GM12878 (cell line): ENCODE results near the gene C15orf62. TPM values are rescaled to one million over a fixed set of nuclear protein-coding genes. Genes with fewer than 3 reads are reported as not detected.

Experiments
- ATAC-seq: fragments of 200-7000 bp; cut with Tn5 transposase; 3 replicates; pipeline ENCODE4 v1.9.1; 2020; ENCODE audit warnings: mild to moderate bottlenecking, moderate library complexity
- BruUV-seq: library from RNA; stranded (reverse); fragments of 400-500 nt; replicated peaks from 2 replicates; lab custom pipeline; 2021; lab: Mats Ljungman, UMichigan
- CTCF ChIA-PET: fragments of 300-600 bp; sonication (Branson Sonifier 250); formaldehyde crosslinking; extraction: SDS; loops from one replicate; lab custom pipeline; 2021; ENCODE audit warnings: inconsistent platforms; lab: Yijun Ruan, JAX
- POLR2A ChIA-PET: fragments of 350-600 bp; formaldehyde crosslinking; extraction: SDS; loops from one replicate; lab custom pipeline; 2021; ENCODE audit warnings: inconsistent platforms; lab: Charles Lee
- RAD21 ChIA-PET: fragments of 300-600 bp; sonication (Branson Sonifier 250); formaldehyde crosslinking; loops from one replicate; lab custom pipeline; 2023; ENCODE audit warnings: antibody characterized with exemption; ENCODE audit not compliant: unreplicated experiment; lab: Charles Lee
- SMC1A ChIA-PET: fragments of 300-600 bp; sonication (Branson Sonifier 250); formaldehyde crosslinking; loops from one replicate; lab custom pipeline; 2023; ENCODE audit not compliant: unreplicated experiment, uncharacterized antibody; lab: Charles Lee
- DNase-seq: peaks from one replicate; pipeline ENCODE4 v3.0.0-alpha.2; 2011; ENCODE audit warnings: low read depth, low spot score
- FAIRE-seq: peaks from 3 replicates; lab custom pipeline; 2011; peaks lifted over from hg19 to GRCh38; lab: Jason Lieb, UNC
- H2AFZ ChIP-seq: 2 replicates; pipeline ENCODE4 v1.6.0; 2011; ENCODE audit warnings: low read depth, low read length, control low read depth; ENCODE audit not compliant: control insufficient read depth
- H3K27ac ChIP-seq: 2 replicates; pipeline ENCODE4 v1.5.1; 2011; ENCODE audit warnings: control low read depth; ENCODE audit not compliant: control insufficient read depth, insufficient read depth
- H3K27me3 ChIP-seq, 2 experiments: replicated peaks in 1 of 2; 2 replicates each; pipeline versions ENCODE4 v1.6.0 to v1.6.1; 2011; ENCODE audit warnings: low read length in 1 of 2; ENCODE audit not compliant: control insufficient read depth in 2 of 2, insufficient read depth in 2 of 2
- H3K36me3 ChIP-seq, 2 experiments: 2 replicates each; pipeline ENCODE4 v1.5.1; 2011; ENCODE audit warnings: low read length in 1 of 2; ENCODE audit not compliant: control insufficient read depth in 2 of 2, insufficient read depth in 2 of 2
- H3K4me1 ChIP-seq: 2 replicates; pipeline ENCODE4 v1.6.1; 2011; ENCODE audit warnings: mild to moderate bottlenecking, low read length, moderate library complexity, mixed read lengths; ENCODE audit not compliant: control insufficient read depth, insufficient read depth
- H3K4me2 ChIP-seq: 2 replicates; pipeline ENCODE4 v1.6.0; 2011; ENCODE audit warnings: control low read depth; ENCODE audit not compliant: control insufficient read depth, insufficient read depth
- H3K4me3 ChIP-seq: fragments of 200-600 bp; sonication (generic); 2 replicates; pipeline ENCODE4 v1.5.1; 2016
- H3K79me2 ChIP-seq: 2 replicates; pipeline ENCODE4 v1.6.0; 2011; ENCODE audit warnings: low read length; ENCODE audit not compliant: control insufficient read depth, insufficient read depth
- H3K9ac ChIP-seq: 2 replicates; pipeline ENCODE4 v1.8.0; 2011; ENCODE audit warnings: low read length, control low read depth, mixed read lengths; ENCODE audit not compliant: control insufficient read depth, insufficient read depth
- H3K9me3 ChIP-seq: replicated peaks from 3 replicates; pipeline ENCODE4 v1.5.1; 2011; ENCODE audit warnings: mild to moderate bottlenecking, low read length; ENCODE audit not compliant: control insufficient read depth, insufficient read depth
- H4K20me1 ChIP-seq: 2 replicates; pipeline ENCODE4 v1.6.0; 2011; ENCODE audit not compliant: control insufficient read depth, insufficient read depth
- ATF7 ChIP-seq: fragments of 450-650 bp; IDR thresholded peaks from 2 replicates; pipeline ENCODE4 v1.6.1; 2016; ENCODE audit warnings: low read depth, mild to moderate bottlenecking
- BMI1 ChIP-seq: fragments of 450-650 bp; IDR thresholded peaks from 2 replicates; pipeline ENCODE4 v1.6.1; 2016; ENCODE audit warnings: mild to moderate bottlenecking, moderate library complexity, borderline replicate concordance
- CEBPZ ChIP-seq: fragments of 150-350 bp; IDR thresholded peaks from 2 replicates; pipeline ENCODE4 v1.6.1; 2016; ENCODE audit warnings: low read depth, low read length
- CHD2 ChIP-seq: IDR thresholded peaks from 2 replicates; pipeline ENCODE4 v1.6.1; 2011; ENCODE audit warnings: low read depth, low read length, improper control_type of control experiment, borderline replicate concordance
- EED ChIP-seq: sonication (generic); IDR thresholded peaks from 2 replicates; pipeline ENCODE4 v1.6.1; 2016; ENCODE audit warnings: antibody characterized with exemption, low read depth
- EGR1 ChIP-seq, 2 experiments: IDR thresholded peaks; 1 replicate in 1 of 2; 2 replicates in 1 of 2; pipeline ENCODE4 v1.6.1; 2011 to 2012; ENCODE audit warnings: low read depth in 2 of 2, low read length in 2 of 2, borderline replicate concordance in 1 of 2, mild to moderate bottlenecking in 1 of 2, moderate library complexity in 1 of 2
- GABPA ChIP-seq: IDR thresholded peaks from 2 replicates; pipeline ENCODE4 v1.6.1; 2014; ENCODE audit warnings: antibody characterized with exemption, low read depth, mild to moderate bottlenecking, inconsistent platforms
- IKZF1 ChIP-seq: fragments of 450-650 bp; conservative IDR thresholded peaks from 2 replicates; pipeline ENCODE4 v1.6.1; 2017; ENCODE audit warnings: antibody characterized with exemption, mild to moderate bottlenecking
- MEF2A ChIP-seq: IDR thresholded peaks from 2 replicates; pipeline ENCODE4 v1.6.1; 2011; ENCODE audit warnings: low read depth, mild to moderate bottlenecking, low read length, moderate library complexity; ENCODE audit not compliant: insufficient read depth
- NFYA ChIP-seq: IDR thresholded peaks from 2 replicates; pipeline ENCODE4 v1.6.1; 2011; ENCODE audit warnings: low read depth, mild to moderate bottlenecking, low read length, improper control_type of control experiment, borderline replicate concordance
- POLR2A ChIP-seq: IDR thresholded peaks from 2 replicates; pipeline ENCODE4 v1.6.1; 2011; ENCODE audit warnings: low read depth, mild to moderate bottlenecking, low read length
- RB1 ChIP-seq: fragments of 450-650 bp; formaldehyde crosslinking; IDR thresholded peaks from 2 replicates; pipeline ENCODE4 v1.6.1; 2017; ENCODE audit warnings: mild to moderate bottlenecking, borderline replicate concordance
- RUNX3 ChIP-seq: IDR thresholded peaks from 2 replicates; pipeline ENCODE4 v1.6.1; 2012; ENCODE audit warnings: low read length, inconsistent platforms
- SPI1 ChIP-seq: IDR thresholded peaks from 2 replicates; pipeline ENCODE4 v1.6.1; 2011; ENCODE audit warnings: low read depth, mild to moderate bottlenecking, low read length, moderate library complexity, borderline replicate concordance; ENCODE audit not compliant: insufficient read depth
- TARDBP ChIP-seq: IDR thresholded peaks from 2 replicates; pipeline ENCODE4 v1.6.1; 2016; ENCODE audit warnings: borderline replicate concordance
- ZNF207 ChIP-seq: fragments of 450-650 bp; IDR thresholded peaks from 2 replicates; pipeline ENCODE4 v1.6.1; 2014; ENCODE audit warnings: antibody characterized with exemption, mild to moderate bottlenecking, borderline replicate concordance
- ZNF274 ChIP-seq: IDR thresholded peaks from one replicate; pipeline ENCODE4 v1.8.0; 2011; ENCODE audit not compliant: insufficient read length, insufficient read depth
- WGBS: methylation state at CpG from one replicate; pipeline ENCODE4 v1.1.6; 2016; ENCODE audit warnings: low lambda C conversion rate; ENCODE audit not compliant: insufficient replicate concordance, insufficient coverage; ENCODE audit errors: missing lambda C conversion rate; 5-methylcytosine and 5-hydroxymethylcytosine counted together
- in situ Hi-C: fragments of 300-500 bp; cut with MboI; formaldehyde crosslinking; loops from 9 replicates; pipeline ENCODE4 v1.14.3; 2018; ENCODE audit warnings: mixed read lengths
- intact Hi-C: fragments of 100-400 bp; cut with micrococcal nuclease; formaldehyde crosslinking; loops from one replicate; pipeline ENCODE4 v1.14.2; 2022; ENCODE audit not compliant: unreplicated experiment
- polyA plus RNA-seq, 11 experiments: library from polyadenylated mRNA; depleted of rRNA in 4 of 11; unstranded in 6 of 11; stranded (reverse) in 5 of 11; fragments of >200 nt; fragmentation: Nextera tagmentation in 4 of 11; fragmentation: Illumina TruSeq in 1 of 11; extraction: Ambion mirVana in 4 of 11; extraction: Trizol in 1 of 11; gene quantifications; 1 replicate in 1 of 11; 2 replicates in 10 of 11; pipeline versions ENCODE4 v1.2.1 to v1.2.3, GENCODE V29; 2011 to 2016; ENCODE audit warnings: inconsistent platforms in 2 of 11, missing spikeins in 2 of 11, low read depth in 1 of 11
- total RNA-seq, 4 experiments: library from RNA; depleted of rRNA in 3 of 4; stranded (reverse); fragments of >200 nt in 3 of 4; fragmentation: Illumina TruSeq in 1 of 4; extraction: Trizol in 1 of 4; gene quantifications; 2 replicates each; pipeline versions ENCODE4 v1.2.1 to v1.2.3, GENCODE V29; 2013 to 2021
- TF ChIP-seq, protein P1 (sequence below): fragments of 450-650 bp; IDR thresholded peaks from 2 replicates; pipeline ENCODE4 v1.6.1; 2017; ENCODE audit warnings: mild to moderate bottlenecking, low read depth, inconsistent platforms; ENCODE audit not compliant: poor library complexity, severe bottlenecking

Gene C15orf62
- total and polyA plus RNA-seq, 10 of the 15 experiments (the other 5 are each of a cell fraction or from before 2014, with no cell fraction given), result 0.06 to 0.68 (median 0.40) TPM; not detected in 1

DNA sequence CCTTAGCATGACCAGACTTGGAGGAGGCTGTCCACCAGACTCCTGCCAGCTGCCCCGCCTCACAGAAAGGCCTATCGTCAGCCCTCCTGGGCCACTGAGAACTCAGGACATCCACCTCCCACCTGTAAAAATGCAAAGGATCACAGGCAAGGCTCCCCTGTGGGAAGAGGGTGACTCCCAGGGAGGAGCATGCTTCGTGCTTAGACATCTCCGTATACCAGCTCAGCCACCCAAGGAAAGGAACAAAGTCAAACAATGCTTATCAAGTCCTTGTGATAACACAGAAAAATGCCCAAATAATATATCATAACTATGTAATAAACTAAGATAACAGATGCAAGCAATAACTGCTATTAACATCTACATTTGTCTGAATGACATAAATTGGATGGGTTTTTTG, 18.9 kb upstream of the C15orf62 start:
- no peak for ATAC-seq
- Histone ChIP-seq H3K4me1 (peaks cover 3% of the 10 kb centered on the region), H3K27ac (no peak overlapping the region), H3K4me2 (no peak overlapping the region), H4K20me1 (no peaks in the 10 kb centered on the region), H3K79me2 (peaks cover 21% of the 10 kb centered on the region), H3K27me3 (no peaks in the 10 kb centered on the region), H3K36me3 (peaks cover 9 to 12% of the 10 kb centered on the region in 2 experiments), H2AFZ (no peak overlapping the region), H3K4me3 (no peak overlapping the region), H3K9ac (no peak overlapping the region), H3K9me3 (no peaks in the 10 kb centered on the region)
- BruUV-seq, result no TSS peak
- intact Hi-C loops, result loop anchor here (5.0 kb wide), 1 partner anchor 141 kb away; the partner anchor contains the start of gene VPS18
- POLR2A ChIA-PET, result interaction anchor here (0.6 kb wide), 1 partner anchor 24 kb away, joined by 4 read pairs; no protein-coding TSS in a partner anchor
- FAIRE-seq, result no peak
- CTCF ChIA-PET, result interaction anchor here (1.0 to 3.5 kb wide), 5 partner anchors 27 to 141 kb away, joined by 3 to 20 read pairs (median 4); no protein-coding TSS in a partner anchor
- no peak for DNase-seq
- RAD21 ChIA-PET, result interaction anchor here (1.3 kb wide), 1 partner anchor 31 kb away, joined by 4 read pairs; no protein-coding TSS in a partner anchor
- WGBS, result 100% methylated on average over 4 of the region's 4 CpGs
- SMC1A ChIA-PET, result interaction anchor here (1.1 to 1.9 kb wide), 5 partner anchors 12 to 182 kb away, joined by 3 to 5 read pairs (median 3); partner anchors contain the start of genes C15orf62 and RPUSD2
- in situ Hi-C loops, result loop anchor here (5.0 kb wide), 1 partner anchor 54 kb away; the partner anchor contains the start of gene RAD51
- no peak for TF ChIP-seq SPI1
- TF ChIP-seq RB1, result no peak
- TF ChIP-seq EGR1 (IDR thresholded peaks at IDR 0.05; ENCODE audit: borderline replicate concordance in 1 of 2, low read depth in 2 of 2, low read length in 2 of 2), result no peak
- no peak for TF ChIP-seq RUNX3
- TF ChIP-seq GABPA, result no peak
- TF ChIP-seq BMI1, result no peak
- TF ChIP-seq, protein P1, sequence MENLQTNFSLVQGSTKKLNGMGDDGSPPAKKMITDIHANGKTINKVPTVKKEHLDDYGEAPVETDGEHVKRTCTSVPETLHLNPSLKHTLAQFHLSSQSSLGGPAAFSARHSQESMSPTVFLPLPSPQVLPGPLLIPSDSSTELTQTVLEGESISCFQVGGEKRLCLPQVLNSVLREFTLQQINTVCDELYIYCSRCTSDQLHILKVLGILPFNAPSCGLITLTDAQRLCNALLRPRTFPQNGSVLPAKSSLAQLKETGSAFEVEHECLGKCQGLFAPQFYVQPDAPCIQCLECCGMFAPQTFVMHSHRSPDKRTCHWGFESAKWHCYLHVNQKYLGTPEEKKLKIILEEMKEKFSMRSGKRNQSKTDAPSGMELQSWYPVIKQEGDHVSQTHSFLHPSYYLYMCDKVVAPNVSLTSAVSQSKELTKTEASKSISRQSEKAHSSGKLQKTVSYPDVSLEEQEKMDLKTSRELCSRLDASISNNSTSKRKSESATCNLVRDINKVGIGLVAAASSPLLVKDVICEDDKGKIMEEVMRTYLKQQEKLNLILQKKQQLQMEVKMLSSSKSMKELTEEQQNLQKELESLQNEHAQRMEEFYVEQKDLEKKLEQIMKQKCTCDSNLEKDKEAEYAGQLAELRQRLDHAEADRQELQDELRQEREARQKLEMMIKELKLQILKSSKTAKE, result no peak
- TF ChIP-seq ATF7, result no peak
- TF ChIP-seq ZNF274, result no peak
- TF ChIP-seq POLR2A, result no peak
- no peak for TF ChIP-seq TARDBP
- no peak for TF ChIP-seq ZNF207
- no peak for TF ChIP-seq CHD2
- no peak for TF ChIP-seq IKZF1
- no peak for TF ChIP-seq EED
- TF ChIP-seq CEBPZ, result no peak
- TF ChIP-seq MEF2A, result no peak
- TF ChIP-seq NFYA, result no peak
